Stimulated activated naive CD4-positive, alpha-beta T cell treated with Interleukin-2 at 50 U/mL for 16 hours (primary cell): ENCODE results near the gene PIGU.

Source experiments
- DNase-seq: peaks from one replicate; lab custom pipeline; 2025; lab: John Stamatoyannopoulos, UW

The PIGU gene

DNA sequence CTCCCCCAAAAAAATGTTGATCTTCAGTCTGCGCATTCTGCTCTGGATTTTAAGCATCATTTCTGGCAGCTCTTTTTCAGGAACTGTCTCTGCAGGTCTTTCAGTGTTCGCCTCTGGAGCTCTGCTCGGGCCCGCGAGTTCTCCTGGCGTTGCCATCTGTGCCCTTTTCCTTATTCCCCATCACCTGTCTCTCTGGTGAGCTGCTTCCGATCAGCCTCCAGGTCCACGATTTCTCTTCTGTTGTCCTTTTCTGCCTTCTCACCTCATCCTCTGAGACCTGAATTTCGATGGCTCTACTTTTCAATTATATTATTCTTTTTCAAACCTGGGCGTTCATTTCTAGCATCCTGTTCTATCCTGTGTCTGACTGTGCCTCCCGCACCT, 119.0 kb downstream of the PIGU start:
- DNase-seq, result no peak

DNA sequence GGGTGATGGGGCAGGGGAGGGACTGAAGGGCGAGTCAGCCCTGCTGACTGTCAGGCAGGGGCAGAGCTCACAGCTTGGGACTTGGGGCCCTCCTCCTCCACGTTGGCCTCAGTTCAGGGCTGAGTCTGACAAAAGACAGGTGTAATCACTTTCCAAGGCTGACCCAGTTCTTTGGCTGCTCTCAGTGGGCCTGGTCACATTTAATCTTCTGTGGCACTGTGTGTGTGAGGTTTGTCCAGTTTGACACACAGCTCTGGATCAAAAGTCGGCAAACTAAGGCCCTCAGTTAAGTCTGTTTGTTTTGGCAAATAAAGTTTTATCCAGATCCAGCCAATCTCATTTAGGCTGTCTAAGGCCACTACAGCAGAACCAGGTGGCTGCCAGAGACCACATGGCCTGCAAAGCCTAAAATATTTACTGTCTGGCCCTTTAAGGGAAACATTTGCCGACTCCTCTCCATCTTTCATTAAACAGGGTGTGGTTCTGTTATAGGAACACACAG, 123.5 kb downstream of the PIGU start:
- no peak for DNase-seq

DNA sequence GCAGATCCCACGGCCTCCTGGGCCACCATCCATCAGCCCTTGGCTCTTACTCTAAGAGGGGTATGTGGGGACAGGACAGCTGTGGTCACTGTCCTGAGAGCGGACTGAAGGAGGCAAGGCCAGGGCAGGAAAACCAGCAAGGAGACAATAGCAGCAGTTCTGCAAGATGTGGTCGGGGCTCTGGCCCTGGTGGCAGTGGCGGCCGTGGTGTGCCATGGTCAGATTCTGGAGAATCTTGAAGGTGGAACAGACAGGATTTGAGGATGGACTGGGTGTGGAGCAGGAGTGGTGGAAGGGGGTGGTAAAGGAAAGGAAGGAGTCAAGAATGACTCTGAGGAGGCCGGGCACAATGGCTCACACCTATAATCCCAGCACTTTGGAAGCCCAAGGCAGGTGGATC, 124.3 kb downstream of the PIGU start:
- DNase-seq, result no peak

DNA sequence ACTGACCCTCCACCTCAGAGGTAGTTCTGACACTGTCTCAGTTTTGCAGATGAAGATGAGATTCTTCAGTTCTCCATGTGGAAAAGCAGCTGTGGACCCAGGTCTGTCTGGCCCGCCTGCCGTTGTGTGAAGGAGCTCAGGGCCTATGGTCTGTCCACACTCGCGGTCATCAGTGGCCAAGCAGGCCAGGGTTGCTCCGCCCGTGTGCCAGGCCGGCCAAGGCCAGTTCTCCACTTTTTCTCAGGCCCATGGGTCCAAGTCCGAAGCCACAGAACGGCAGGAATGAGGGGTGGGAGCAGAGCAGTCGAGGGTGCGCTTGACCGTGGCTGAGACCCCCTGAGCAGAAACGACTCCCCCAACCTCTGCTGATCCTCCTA, 127.0 kb downstream of the PIGU start:
- no peak for DNase-seq

DNA sequence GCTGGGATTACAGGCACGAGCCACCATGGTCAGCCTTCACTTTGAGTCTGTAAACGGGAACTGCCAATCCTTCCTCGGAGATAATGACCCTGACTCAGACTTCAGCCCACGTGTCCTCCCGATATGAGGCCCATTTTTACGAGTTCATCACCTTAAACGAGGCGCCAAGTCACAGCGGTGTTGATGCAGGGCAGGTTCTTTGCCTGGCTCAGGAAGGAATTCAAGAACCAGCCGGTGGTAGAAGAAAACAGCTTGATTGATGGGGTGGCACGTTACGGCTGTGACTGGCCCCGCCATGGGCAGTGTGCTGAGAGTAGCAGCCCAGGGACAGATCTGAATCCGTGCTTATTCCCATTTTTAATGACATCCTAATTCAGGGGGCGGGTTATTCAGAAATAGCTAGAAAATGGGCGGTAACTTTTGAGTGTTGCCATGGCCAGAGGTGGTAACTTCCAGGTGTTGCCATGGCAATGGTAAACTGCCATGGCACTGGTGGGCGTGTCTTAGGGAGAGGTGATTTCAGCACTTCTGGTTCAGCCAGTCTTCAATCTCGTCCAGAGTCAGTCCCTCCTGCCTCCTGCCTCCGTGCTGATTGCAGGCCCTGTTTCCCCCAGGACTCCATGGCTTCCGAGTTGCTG, 127.5 kb downstream of the PIGU start:
- DNase-seq, result no peak

DNA sequence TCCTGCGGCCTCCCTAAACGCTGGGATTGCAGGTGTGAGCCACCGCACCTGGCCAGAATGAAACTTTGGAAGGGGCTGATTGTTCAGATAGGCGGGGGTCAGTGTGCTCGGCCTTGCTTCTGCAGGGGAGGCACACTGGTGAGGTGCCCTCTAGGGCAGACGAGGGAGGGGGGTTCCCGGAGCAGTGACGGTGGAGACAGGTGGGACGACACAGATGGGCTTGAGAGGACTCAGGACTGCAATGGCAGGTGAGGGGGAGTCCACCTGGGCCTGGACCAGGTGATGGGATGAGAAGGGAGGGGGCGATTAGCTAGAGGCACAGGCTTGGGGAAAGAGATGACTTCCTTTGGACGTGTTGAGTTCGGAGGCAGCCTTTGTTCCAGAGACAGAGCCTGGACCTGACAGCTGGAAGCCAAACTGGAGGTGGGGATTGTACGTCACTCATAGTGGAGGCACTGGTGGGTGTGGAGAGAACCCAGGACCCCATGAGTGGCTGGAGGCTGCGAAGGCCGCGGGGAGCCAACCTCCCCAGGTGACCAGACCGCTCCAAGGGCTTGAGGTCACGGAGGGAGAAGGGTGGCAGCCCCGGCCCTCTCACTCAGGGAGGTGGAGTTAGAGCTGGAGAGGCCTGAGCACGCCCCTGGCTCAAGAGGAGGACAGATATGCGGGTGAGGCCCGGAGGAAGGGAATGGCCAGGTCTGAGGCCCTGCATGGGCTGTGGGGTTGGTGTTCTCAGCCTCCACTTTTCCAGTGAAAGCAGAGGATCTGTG, 128.9 kb downstream of the PIGU start:
- DNase-seq, result no peak

DNA sequence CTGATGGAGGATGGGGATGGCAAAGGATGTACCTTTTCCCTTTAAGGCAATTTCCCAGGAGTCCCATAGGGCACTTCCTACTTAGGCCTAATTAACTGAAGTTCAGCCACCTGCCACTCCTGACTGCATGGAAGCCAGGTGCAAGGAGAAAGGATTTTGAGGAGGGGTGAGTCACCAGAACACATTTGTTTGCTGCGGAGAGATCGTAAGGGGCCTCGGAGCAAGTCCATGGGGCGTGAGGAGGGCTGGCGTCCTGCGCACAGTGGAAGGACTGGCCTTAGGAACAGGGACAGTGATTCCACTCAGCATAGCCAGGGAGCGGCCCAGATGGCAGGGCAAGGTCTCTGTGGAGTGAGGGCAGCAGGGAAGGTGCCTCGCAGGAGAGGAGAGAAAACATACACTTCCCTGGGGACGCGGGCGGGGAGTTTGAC, 130.1 kb downstream of the PIGU start:
- no peak for DNase-seq

DNA sequence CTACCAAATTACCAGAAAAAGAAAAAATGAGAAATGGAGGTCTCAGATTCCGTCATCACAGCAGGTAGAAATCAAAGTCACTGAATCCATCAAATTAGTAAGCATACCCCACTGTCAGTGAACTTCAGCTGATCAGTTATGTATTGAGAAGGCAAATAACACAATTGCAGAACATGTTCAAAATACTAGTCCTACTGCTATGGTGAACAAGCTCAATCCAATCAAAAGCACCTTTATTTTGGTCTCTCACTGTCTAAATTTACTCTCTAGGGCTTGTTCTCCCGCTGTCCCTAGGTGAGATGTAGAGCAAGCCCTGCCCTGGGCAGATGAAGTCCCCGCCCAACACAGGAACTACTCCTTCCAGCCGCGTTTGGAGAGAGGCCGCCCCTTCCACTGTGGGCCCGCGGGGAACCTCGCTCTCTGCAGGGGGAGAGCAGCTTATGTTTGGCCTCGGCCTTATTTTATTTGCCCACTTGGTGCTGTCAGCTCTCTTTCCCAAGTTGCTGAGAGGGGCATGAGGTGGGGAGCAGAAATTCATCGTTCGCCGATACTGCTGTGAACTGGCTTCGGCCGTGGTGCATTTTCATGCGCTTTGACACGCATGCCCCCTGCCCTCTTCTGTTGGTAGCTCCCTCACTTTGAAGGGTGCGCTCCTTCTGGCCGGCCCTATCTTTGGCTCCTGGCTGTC, 132.6 kb downstream of the PIGU start:
- DNase-seq, result peak; percentile 31

DNA sequence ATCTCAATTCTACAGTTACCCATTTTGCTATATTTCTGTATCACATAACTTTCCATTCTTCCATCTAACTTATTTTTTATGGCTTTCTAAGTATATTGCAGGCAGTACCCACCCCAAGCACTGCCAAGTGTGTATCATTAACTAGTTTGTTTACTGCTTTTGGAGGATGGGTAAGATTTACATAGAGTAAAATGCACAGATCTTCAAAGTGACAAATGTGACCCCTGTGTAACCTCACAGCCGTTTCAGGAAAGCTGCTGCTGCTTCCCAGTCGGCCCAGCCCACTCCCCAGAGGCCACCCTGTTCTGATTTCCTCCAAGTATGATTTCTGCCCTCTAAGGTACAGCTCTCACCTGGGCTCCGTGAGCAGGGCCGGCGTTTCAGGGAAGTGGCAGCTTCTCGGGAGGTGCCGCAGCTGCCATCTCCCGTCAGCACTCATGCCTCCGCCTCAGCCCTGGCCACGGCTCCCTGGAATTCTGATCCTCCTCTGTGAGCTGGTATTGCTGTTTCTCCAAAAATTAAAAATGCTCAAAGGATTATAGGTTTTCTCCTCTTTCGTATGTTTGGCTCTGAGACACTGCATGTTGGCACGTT, 133.3 kb downstream of the PIGU start:
- DNase-seq, result no peak

DNA sequence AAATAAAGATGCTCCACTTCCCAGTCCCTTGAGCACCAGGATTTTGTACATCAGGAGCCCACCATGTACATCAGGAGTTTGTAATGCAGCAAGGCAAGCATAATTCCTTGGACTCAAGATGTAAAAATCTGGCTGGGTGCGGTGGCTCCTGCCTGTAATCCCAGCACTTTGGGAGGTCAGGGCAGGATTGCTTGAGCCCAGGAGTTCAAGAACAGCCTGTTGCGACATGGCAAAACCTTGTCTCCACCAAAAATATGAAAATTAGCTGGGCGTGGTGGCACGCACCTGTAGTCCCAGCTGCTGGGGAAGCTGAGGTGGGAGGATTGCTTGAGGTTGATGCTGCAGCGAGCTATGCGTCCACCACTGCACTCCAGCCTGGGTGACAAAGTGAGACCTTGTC, 134.5 kb downstream of the PIGU start:
- no peak for DNase-seq

DNA sequence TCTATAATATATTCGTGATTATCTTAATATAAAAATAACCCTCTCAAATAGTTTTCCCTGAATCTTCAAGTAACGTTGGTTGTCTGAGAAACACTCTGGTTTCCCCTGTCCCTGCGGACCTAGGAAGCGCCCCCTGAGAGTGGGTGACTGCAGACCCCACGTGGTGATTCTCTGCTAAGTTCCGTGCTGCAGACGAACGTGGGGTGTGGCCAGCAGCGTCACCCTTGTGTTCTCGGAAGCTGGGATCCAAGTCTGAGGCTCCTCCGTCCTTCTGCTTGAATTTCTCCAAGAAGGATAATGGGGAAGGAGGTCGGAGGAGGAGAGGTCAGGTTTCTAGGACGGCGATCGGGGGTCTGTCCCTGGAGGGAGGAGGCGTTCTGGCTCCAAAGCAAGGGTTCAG, 135.0 kb downstream of the PIGU start:
- no peak for DNase-seq

DNA sequence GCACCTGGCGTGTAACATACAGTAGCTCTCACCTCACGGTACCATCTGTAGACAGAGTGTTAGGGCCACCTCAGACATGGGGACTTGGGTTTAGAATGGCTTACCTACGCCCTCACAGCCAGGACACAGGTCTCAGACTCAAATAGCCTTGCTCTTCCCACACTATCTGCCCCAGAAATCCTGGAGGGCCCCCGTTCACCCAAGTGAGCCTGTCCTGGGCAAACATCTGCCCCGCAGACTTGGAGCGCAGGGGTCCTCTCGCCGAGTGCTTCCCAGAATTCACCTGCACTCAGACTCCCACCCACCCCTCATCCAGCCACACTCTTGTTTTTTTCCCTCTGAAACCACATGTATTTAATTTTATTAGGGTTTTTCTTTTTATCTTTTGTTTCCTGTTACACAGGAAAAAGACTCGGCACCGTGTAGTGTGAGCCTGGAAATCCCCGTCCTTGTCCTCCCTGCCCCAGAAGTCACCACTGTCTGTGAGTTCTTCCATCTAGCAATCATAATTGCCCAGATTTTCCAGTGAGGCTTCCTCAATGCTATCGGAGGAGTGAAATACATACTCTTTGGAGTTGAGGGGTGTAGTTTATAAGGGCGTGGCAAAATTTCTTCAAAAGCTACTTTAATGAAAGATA, 135.5 kb downstream of the PIGU start:
- no peak for DNase-seq

DNA sequence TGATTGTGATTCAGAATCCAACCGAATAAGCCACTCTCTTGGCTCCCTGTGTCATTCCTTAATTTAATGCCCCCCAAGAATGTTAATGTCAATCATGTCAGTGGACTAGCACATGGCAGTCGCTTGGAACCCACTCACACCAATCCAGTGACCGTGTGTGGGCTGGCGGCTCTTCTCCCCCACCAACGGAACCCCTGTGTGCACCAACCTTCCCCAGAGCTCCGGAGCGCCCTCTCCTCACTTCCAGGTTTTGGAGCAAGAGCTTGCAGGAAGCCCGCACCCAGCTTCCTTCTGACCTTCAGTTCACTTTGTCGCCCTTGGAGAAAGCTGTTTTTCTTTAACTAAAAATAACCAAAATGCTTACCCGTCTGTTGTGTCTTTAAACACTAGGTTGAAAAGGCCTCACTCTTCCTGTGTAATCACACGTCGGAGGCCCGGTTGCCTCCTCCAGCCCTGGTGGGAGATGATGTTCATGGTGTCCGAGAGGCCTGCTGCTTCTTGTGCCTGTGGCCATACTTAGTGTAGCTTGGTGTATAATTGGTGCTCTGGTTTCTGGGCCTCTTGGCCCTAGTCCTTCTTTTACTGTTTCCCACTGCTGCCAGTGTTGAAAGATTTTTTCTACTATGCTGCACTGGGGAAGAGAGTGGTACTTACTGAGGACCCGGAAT, 136.2 kb downstream of the PIGU start:
- no peak for DNase-seq

DNA sequence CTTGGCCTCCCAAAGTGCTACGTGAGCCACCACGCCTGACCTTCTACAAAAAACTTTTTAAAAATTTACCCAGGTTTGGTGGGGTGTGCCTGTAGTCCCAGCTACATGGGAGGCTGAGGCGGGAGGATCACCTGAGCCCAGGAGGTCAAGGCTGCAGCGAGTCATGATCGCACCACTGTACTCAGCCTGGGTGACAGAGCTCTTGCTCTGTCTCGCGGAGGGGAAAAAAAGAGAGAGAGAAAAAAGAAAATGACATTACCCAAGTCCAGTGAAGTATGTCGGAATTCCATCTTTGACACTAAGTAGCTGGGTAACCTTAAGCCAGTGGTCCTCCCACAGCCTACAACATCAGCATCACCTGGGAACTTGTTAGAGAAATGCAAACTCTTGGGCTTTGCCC, 137.1 kb downstream of the PIGU start:
- DNase-seq, result no peak

DNA sequence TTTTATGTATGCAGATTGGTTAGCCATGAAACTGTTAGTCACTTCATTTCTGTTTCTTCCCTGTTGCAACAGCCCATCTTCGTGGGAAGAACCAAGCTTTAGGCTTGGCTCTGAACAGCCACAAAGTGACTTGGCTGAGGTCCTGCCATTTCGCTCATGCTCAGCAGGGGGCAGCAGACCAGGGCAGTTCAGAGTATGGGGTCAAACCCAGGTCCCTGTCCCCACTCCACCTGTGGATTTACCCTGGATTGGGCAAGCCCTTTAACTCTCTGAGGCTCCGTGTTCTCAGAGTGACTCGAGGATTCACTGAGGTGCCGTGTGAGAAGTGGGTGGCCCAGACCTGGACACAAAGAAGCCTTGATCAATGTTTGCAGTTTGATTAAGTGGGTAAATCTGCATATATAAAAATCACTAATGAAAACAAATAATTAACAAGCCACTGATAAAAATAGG, 138.2 kb downstream of the PIGU start:
- peak; percentile 59 for DNase-seq

DNA sequence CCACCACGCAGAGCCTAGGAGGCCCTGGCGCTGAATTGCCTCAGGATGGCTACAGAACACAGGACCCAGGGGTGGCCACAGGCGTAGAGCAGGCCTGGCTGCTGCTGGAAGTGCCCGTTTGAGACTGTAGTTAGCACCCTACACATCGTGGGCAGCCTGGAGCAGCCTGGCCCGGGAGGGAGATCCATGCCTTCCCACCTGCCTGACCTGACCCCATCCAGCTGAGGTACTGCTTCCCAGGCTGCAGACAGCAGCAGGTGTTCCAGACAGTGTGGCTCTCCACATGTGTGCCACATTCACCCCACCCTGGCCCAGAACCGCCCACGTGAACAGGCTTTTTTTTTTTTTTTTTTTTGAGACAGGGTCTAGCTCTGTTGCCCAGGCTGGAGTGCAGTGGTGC, 139.2 kb downstream of the PIGU start:
- DNase-seq, result no peak

DNA sequence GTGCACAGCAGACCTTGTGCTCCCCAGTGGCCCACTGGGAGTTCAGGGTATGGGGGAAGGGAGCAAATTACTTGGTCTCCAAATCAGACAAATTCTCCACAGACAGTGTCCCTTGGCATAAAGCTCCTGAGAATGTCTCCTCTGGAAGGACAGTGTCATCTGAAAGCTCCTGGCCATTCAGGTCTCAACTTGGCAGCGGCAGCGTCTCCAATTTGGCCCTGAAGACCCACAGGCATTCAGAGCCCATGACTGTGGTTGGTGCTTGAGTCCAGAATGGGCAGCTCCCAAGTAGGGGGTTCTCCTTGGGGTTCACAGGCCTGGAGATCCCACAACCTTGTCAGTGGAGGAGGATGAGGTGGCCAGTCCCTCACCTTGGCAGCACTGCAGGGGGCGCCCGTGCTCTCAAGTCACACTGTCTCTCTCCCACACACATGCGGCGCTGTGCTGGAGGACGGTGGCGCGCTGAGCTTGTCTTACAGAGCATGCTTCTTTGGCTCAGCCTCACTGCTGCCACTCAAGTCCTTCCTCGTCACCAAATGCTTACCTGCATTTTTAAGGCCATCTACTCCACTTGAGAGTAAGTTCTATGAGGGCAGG, 140.0 kb downstream of the PIGU start:
- peak; percentile 55 for DNase-seq

DNA sequence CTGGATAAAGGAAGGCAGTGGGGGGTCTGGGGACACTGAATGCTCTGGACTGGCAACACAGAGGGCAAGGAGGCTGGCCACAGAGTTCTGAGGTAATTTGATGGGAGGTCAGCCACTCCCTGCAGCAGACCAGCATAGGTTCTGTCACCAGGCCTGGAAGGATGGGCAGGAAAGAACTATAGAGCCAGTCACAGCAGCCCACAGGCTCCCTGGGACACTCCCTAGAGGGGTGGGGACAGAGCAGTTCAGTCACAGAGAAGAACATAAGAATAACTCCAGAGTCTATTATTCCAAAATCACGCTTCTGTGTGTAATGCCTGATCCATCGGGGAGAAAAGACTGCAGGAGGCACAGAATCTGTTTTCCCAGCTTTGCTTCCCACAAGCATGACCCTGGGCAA, 141.0 kb downstream of the PIGU start:
- DNase-seq, result no peak

DNA sequence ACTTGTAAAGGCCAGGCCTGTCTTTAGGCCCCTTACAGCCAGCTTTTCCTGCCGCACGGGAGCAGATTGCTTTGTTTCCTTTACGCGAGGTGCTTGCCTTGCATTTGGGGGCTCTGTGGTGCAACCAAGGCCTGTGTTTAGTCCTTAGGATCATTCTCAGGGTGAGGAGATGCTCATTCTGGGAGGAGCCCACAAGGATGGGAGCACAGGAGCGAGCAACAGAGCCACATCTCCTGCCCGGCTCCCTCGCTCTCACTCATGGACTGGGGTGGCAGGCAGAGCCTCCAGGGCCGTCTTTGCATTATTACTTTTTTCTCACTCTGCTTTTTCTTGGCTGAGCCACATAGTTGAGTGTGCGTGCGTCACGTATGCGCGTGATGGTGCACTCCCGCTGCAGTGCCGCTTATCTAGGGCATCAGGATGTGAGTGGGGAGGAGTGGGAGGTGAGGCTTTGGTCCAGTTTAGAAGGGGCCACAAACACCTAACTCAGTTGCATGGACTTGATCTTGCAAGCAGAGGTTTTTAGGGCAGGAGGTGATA, 141.5 kb downstream of the PIGU start:
- no peak for DNase-seq

DNA sequence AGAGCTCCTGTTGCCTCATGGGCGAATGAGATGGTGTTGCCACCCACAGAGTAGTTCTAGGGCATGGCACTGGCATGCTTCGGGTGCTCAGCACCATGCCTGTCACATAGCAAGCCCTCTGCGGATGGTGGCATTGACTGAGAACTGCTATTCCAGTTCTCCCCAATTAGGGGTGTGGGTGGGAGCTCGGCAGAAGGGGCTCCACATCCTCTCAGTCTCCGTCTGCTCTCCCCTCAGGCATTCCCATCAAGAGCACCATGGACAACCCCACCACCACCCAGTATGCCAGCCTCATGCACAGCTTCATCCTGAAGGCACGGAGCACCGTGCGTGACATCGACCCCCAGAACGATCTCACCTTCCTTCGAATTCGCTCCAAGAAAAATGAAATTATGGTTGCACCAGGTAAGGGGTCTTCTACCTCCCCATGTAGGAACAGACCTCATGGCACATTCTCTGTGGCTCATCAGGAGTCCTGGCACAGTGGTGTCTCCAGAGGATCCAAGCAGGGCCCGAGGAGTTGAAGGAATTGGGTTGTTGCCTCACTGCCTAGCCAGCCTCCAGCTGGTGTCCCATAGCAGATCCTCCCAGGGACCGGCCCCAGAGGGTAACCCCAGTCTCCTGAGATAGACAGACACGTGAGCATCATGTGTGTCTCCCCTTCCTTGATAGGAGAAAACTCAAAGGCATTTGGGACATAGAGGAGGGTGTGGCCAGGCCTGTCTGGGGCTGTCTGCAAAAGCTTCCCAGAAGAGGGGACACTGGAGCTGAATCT, 142.3 kb downstream of the PIGU start:
- no peak for DNase-seq
